Activated CD4-positive, alpha-beta memory T cell treated with anti-CD3 and anti-CD28 coated beads for 36 hours (primary cell): ENCODE measurements around the gene NIN. TPM values are rescaled to one million over a fixed set of nuclear protein-coding genes. Genes with fewer than 3 reads are reported as not detected.
"Not testable (repeated sequence)": the region's sequence is repeated elsewhere in the genome, so short reads cannot be mapped to it uniquely, and the experiment has no call there.

ENCODE experiments used
- CTCF ChIA-PET: fragments of 350-600 bp; sonication (Branson Sonifier 250); formaldehyde crosslinking; loops from one replicate; lab custom pipeline; 2021; ENCODE audit warnings: antibody characterized with exemption, inconsistent platforms; lab: Charles Lee
- POLR2A ChIA-PET: fragments of 350-600 bp; sonication (Branson Sonifier 250); formaldehyde crosslinking; loops from one replicate; lab custom pipeline; 2021; ENCODE audit warnings: antibody characterized with exemption; lab: Charles Lee
- DNase-seq: peaks from one replicate; pipeline ENCODE4 v3.0.0-alpha.2; 2020
- H3K27ac Mint-ChIP-seq: one replicate; pipeline ENCODE4 v1.8.0; 2021; ENCODE audit warnings: mixed read lengths
- H3K27me3 Mint-ChIP-seq: one replicate; pipeline ENCODE4 v1.8.0; 2021; ENCODE audit warnings: mixed read lengths
- H3K36me3 Mint-ChIP-seq: one replicate; pipeline ENCODE4 v1.8.0; 2021; ENCODE audit warnings: mixed read lengths
- H3K4me1 Mint-ChIP-seq: one replicate; pipeline ENCODE4 v1.8.0; 2021; ENCODE audit warnings: low read depth, mixed read lengths
- H3K4me3 Mint-ChIP-seq: one replicate; pipeline ENCODE4 v1.8.0; 2021; ENCODE audit warnings: mild to moderate bottlenecking, mixed read lengths
- H3K9me3 Mint-ChIP-seq: one replicate; pipeline ENCODE4 v1.8.0; 2021; ENCODE audit warnings: mixed read lengths
- intact Hi-C: fragments of 100-400 bp; cut with micrococcal nuclease; formaldehyde crosslinking; loops from one replicate; pipeline ENCODE4 v1.15.1; 2023
- total RNA-seq, 2 experiments: library from RNA; stranded (reverse); gene quantifications; one replicate each; pipeline ENCODE4 v1.2.3, GENCODE V29; 2021

NIN gene
- total RNA-seq, 2 experiments from 2014 or later = 44.7 to 44.8 TPM

GRCh38 chr14:50704454-50705010, 126.4 kb downstream of the NIN start:
- no peak overlapping the region for H3K4me3 Mint-ChIP-seq
- no peaks in the 10 kb centered on the region for H3K4me1 Mint-ChIP-seq
- intact Hi-C loops = no loop called here
- no peaks in the 10 kb centered on the region for H3K9me3 Mint-ChIP-seq
- DNase-seq = no peak
- no peaks in the 10 kb centered on the region for H3K36me3 Mint-ChIP-seq
- ChIA-PET CTCF (interaction anchor here (0.6 kb wide), 1 partner anchor 11 kb away, joined by 5 read pairs; no protein-coding TSS in a partner anchor), POLR2A (no interaction called here)
- H3K27me3 Mint-ChIP-seq = peaks cover 18% of the 10 kb centered on the region
- H3K27ac Mint-ChIP-seq = no peak overlapping the region

- POLR2A ChIA-PET = no interaction called here
- H3K4me3 Mint-ChIP-seq = no peak overlapping the region
- peaks cover 4% of the 10 kb centered on the region for H3K36me3 Mint-ChIP-seq
- intact Hi-C loops = no loop called here
- no peak overlapping the region for H3K27ac Mint-ChIP-seq
- H3K9me3 Mint-ChIP-seq = peaks cover 6% of the 10 kb centered on the region
- no peaks in the 10 kb centered on the region for H3K4me1 Mint-ChIP-seq
- DNase-seq = no peak
- H3K27me3 Mint-ChIP-seq = peaks cover 9% of the 10 kb centered on the region
- CTCF ChIA-PET = no interaction called here
Observed at GRCh38 chr14:50697659-50698290, 133.2 kb downstream of the NIN start.

GRCh38 chr14:50694260-50694659, 136.7 kb downstream of the NIN start:
- not testable (repeated sequence) for H3K36me3 Mint-ChIP-seq

GRCh38 chr14:50688875-50689274, 142.1 kb downstream of the NIN start:
- intact Hi-C loops = no loop called here
- Mint-ChIP-seq H3K4me3 (no peak overlapping the region), H3K4me1 (no peaks in the 10 kb centered on the region), H3K36me3 (peaks cover 2% of the 10 kb centered on the region), H3K27ac (no peak overlapping the region), H3K27me3 (no peaks in the 10 kb centered on the region), H3K9me3 (peaks cover 10% of the 10 kb centered on the region)
- DNase-seq = no peak
- CTCF ChIA-PET = no interaction called here
- POLR2A ChIA-PET = no interaction called here

More at GRCh38 chr14:50694260-50694659, 136.7 kb downstream of the NIN start:
- H3K9me3 Mint-ChIP-seq, DNase-seq, CTCF ChIA-PET, H3K4me3 Mint-ChIP-seq, intact Hi-C loops, H3K4me1 Mint-ChIP-seq, H3K27me3 Mint-ChIP-seq, H3K27ac Mint-ChIP-seq: not testable (repeated sequence)
- POLR2A ChIA-PET = interaction anchor here (0.7 kb wide), 1 partner anchor 211 kb away, joined by 5 read pairs; no protein-coding TSS in a partner anchor

- H3K27ac Mint-ChIP-seq = no peak overlapping the region
- CTCF ChIA-PET = no interaction called here
- intact Hi-C loops = no loop called here
- peaks cover 13% of the 10 kb centered on the region for H3K4me1 Mint-ChIP-seq
- no peak for DNase-seq
- no peaks in the 10 kb centered on the region for H3K9me3 Mint-ChIP-seq
- H3K27me3 Mint-ChIP-seq = no peaks in the 10 kb centered on the region
- H3K4me3 Mint-ChIP-seq = no peak overlapping the region
- H3K36me3 Mint-ChIP-seq = no peaks in the 10 kb centered on the region
- POLR2A ChIA-PET = no interaction called here
Observed at GRCh38 chr14:50679674-50680073, 151.3 kb downstream of the NIN start.

GRCh38 chr14:50678163-50678562, 152.8 kb downstream of the NIN start:
- no peaks in the 10 kb centered on the region for H3K27me3 Mint-ChIP-seq
- no peaks in the 10 kb centered on the region for H3K9me3 Mint-ChIP-seq
- no peak for DNase-seq
- intact Hi-C loops = no loop called here
- H3K4me1 Mint-ChIP-seq = peaks cover 13% of the 10 kb centered on the region
- ChIA-PET POLR2A (no interaction called here), CTCF (interaction anchor here (1.3 to 2.1 kb wide), 2 partner anchors 36 to 96 kb away, joined by 3 to 8 read pairs; no protein-coding TSS in a partner anchor)
- no peak overlapping the region for H3K4me3 Mint-ChIP-seq
- no peak overlapping the region for H3K27ac Mint-ChIP-seq
- H3K36me3 Mint-ChIP-seq = no peaks in the 10 kb centered on the region

GRCh38 chr14:50677527-50678063, 153.4 kb downstream of the NIN start:
- no peaks in the 10 kb centered on the region for H3K27me3 Mint-ChIP-seq
- POLR2A ChIA-PET = interaction anchor here (1.3 kb wide), 1 partner anchor 9 kb away, joined by 6 read pairs; the partner anchor contains the start of gene SAV1
- H3K36me3 Mint-ChIP-seq = no peaks in the 10 kb centered on the region
- no peak overlapping the region for H3K4me3 Mint-ChIP-seq
- no peak overlapping the region for H3K27ac Mint-ChIP-seq
- no peak for DNase-seq
- intact Hi-C loops = no loop called here
- H3K4me1 Mint-ChIP-seq = peaks cover 13% of the 10 kb centered on the region
- CTCF ChIA-PET = interaction anchor here (0.7 to 2.1 kb wide), 3 partner anchors 37 to 190 kb away, joined by 3 to 8 read pairs (median 3); no protein-coding TSS in a partner anchor
- H3K9me3 Mint-ChIP-seq = no peaks in the 10 kb centered on the region

GRCh38 chr14:50676814-50677516, 154.0 kb downstream of the NIN start:
- no peak overlapping the region for H3K4me3 Mint-ChIP-seq
- DNase-seq = no peak
- intact Hi-C loops = no loop called here
- H3K9me3 Mint-ChIP-seq = no peaks in the 10 kb centered on the region
- no peaks in the 10 kb centered on the region for H3K27me3 Mint-ChIP-seq
- no peak overlapping the region for H3K27ac Mint-ChIP-seq
- ChIA-PET POLR2A (interaction anchor here (1.3 kb wide), 1 partner anchor 9 kb away, joined by 6 read pairs; the partner anchor contains the start of gene SAV1), CTCF (interaction anchor here (0.5 to 2.1 kb wide), 5 partner anchors 38 to 191 kb away, joined by 3 to 8 read pairs (median 3); no protein-coding TSS in a partner anchor)
- no peaks in the 10 kb centered on the region for H3K36me3 Mint-ChIP-seq
- H3K4me1 Mint-ChIP-seq = peaks cover 13% of the 10 kb centered on the region

GRCh38 chr14:50675597-50675996, 155.4 kb downstream of the NIN start:
- H3K36me3 Mint-ChIP-seq = no peaks in the 10 kb centered on the region
- no peaks in the 10 kb centered on the region for H3K9me3 Mint-ChIP-seq
- POLR2A ChIA-PET = no interaction called here
- DNase-seq = no peak
- peaks cover 13% of the 10 kb centered on the region for H3K4me1 Mint-ChIP-seq
- H3K27ac Mint-ChIP-seq = no peak overlapping the region
- CTCF ChIA-PET = no interaction called here
- H3K27me3 Mint-ChIP-seq = no peaks in the 10 kb centered on the region
- no peak overlapping the region for H3K4me3 Mint-ChIP-seq
- intact Hi-C loops = no loop called here

- Mint-ChIP-seq H3K36me3 (no peaks in the 10 kb centered on the region), H3K27me3 (no peaks in the 10 kb centered on the region), H3K9me3 (no peaks in the 10 kb centered on the region), H3K4me3 (no peak overlapping the region), H3K27ac (no peak overlapping the region), H3K4me1 (peaks cover 8% of the 10 kb centered on the region)
- intact Hi-C loops = no loop called here
- ChIA-PET POLR2A (interaction anchor here (0.6 kb wide), 1 partner anchor 75 kb away, joined by 3 read pairs; no protein-coding TSS in a partner anchor), CTCF (interaction anchor here (0.9 to 1.5 kb wide), 2 partner anchors 107 to 190 kb away, joined by 3 to 8 read pairs; no protein-coding TSS in a partner anchor)
- no peak for DNase-seq
Observed at GRCh38 chr14:50670866-50671256, 160.1 kb downstream of the NIN start.

GRCh38 chr14:50670196-50670865, 160.6 kb downstream of the NIN start:
- H3K27ac Mint-ChIP-seq = no peak overlapping the region
- no peaks in the 10 kb centered on the region for H3K27me3 Mint-ChIP-seq
- H3K9me3 Mint-ChIP-seq = no peaks in the 10 kb centered on the region
- H3K36me3 Mint-ChIP-seq = no peaks in the 10 kb centered on the region
- DNase-seq = no peak
- peaks cover 8% of the 10 kb centered on the region for H3K4me1 Mint-ChIP-seq
- intact Hi-C loops = no loop called here
- CTCF ChIA-PET = interaction anchor here (0.9 to 1.5 kb wide), 2 partner anchors 107 to 190 kb away, joined by 3 to 8 read pairs; no protein-coding TSS in a partner anchor
- H3K4me3 Mint-ChIP-seq = no peak overlapping the region
- POLR2A ChIA-PET = no interaction called here
